Activated CD8-positive, alpha-beta memory T cell treated with anti-CD3 and anti-CD28 coated beads, Interleukin-2, amount 50 U/mL, for 24 hours (primary cell): ENCODE data around the gene SLC9A4.

ENCODE experiments used
- DNase-seq: peaks from one replicate; pipeline ENCODE4 v3.0.0-alpha.2; 2020; ENCODE audit errors: extremely low read depth

SLC9A4 gene

DNA sequence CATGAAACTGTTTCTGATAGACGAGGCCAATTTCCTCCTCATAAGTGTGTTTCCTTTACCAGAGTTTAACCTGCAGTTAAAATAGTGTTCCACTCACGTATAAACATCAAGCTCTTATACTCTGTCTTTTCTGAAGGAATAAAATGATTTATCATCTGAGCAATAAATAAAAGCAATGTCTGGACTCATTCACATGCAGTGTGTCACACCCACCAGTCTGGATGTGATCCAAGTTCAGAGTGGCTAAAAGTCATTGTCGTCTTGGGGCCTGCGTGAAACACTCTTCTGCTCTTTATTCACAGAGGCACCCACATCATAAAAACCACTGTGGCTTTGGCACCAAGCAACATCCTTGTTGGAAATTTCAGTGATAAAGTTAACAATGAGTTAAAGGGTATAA lies 19.5 kb upstream of the SLC9A4 start:
- no peak for DNase-seq

DNA sequence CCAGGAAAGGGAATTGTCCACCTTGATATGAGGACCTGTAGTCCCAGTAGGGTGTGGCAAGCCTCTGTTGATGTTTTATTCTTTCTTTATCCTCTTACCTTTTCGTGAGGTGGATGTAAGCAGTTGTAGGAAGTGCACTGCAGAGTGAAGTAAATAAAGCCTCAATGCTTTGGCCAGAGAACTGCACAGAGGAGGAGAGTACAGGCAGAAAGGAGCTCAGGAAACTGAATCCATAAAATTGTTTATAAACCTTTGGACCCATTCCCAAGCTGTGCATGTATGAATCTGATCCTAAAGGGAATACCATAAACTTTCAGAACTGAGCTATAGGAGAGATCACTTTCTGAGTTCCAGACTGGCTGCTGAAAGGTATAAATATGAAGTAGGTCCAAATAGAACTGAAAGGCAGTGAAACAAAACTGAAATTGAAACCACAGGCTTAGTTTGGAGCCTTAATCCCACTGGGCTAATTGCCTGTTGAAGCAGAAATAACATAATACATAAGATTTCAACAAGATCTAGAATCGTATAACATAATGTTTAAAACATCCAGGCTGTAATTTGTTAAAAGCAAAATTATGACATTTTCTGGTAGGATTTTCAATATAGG lies 17.9 kb upstream of the SLC9A4 start:
- no peak for DNase-seq

- DNase-seq, result no peak
Measured at GRCh38 chr2:102460467-102460866, 12.6 kb upstream of the SLC9A4 start.

DNA sequence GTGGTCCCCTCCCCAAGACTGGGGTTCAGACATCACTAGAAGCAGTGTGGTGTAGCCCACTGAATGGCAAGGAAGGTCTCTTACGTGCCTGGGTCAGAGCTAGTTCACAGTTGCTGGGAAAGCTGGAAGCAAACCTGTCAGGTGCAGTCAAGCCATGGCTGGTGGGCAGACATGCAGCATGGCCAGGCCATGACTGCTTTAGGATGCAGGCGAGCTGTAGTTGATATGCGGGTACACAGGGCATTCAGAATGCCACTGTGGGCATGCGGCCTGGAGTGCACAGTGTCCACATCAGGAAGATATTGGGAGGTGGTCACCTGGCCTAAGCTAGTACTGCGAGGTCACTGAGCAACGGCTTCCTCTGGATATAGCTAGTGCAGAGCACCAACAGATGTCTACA lies 11.8 kb upstream of the SLC9A4 start:
- no peak for DNase-seq

GRCh38 chr2:102463160-102463559 lies 9.9 kb upstream of the SLC9A4 start:
- DNase-seq, result no peak

- no peak for DNase-seq
Measured at GRCh38 chr2:102470168-102470567, 2.9 kb upstream of the SLC9A4 start.

GRCh38 chr2:102473631-102474030 lies 605 bp downstream of the SLC9A4 start:
- DNase-seq, result no peak

DNA sequence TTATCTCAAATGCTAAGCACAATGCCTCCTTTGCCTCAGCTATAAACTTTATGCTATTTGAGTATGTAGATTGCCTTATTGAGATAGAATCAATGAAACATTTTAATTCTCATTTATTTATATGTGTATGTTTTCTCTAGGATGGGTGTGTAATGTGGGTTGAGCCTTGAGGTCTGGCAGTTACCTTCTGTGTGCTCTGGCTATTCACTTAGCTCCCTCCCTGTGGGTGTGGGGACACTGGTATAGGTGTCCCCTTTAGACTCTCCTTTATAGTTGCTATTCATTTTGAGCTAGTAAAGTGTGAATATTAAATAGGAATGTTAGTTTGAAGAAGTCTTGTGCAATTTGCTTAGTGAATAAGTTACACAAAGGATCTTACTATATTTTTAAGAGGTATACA lies 1.8 kb downstream of the SLC9A4 start:
- DNase-seq, result no peak

DNA sequence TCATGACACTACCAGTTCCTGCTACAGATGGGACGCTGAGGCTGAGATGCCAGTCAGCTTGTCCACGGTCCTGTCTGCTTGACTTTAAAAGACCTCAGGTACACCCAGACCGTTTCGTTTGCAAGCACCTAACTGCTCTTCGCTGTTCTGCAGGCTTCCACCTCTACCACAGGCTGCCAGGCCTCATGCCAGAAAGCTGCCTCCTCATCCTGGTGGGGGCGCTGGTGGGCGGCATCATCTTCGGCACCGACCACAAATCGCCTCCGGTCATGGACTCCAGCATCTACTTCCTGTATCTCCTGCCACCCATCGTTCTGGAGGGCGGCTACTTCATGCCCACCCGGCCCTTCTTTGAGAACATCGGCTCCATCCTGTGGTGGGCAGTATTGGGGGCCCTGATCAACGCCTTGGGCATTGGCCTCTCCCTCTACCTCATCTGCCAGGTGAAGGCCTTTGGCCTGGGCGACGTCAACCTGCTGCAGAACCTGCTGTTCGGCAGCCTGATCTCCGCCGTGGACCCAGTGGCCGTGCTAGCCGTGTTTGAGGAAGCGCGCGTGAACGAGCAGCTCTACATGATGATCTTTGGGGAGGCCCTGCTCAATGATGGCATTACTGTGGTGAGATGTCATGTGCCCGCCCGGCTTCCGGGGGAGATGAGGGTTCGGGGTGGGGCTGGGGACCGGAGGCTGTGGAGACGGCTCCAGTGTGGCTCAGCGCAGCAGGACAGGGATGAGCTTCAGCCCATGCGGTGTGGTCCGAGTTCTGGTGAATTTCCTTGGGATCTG lies 5.9 kb downstream of the SLC9A4 start:
- DNase-seq, result no peak

DNA sequence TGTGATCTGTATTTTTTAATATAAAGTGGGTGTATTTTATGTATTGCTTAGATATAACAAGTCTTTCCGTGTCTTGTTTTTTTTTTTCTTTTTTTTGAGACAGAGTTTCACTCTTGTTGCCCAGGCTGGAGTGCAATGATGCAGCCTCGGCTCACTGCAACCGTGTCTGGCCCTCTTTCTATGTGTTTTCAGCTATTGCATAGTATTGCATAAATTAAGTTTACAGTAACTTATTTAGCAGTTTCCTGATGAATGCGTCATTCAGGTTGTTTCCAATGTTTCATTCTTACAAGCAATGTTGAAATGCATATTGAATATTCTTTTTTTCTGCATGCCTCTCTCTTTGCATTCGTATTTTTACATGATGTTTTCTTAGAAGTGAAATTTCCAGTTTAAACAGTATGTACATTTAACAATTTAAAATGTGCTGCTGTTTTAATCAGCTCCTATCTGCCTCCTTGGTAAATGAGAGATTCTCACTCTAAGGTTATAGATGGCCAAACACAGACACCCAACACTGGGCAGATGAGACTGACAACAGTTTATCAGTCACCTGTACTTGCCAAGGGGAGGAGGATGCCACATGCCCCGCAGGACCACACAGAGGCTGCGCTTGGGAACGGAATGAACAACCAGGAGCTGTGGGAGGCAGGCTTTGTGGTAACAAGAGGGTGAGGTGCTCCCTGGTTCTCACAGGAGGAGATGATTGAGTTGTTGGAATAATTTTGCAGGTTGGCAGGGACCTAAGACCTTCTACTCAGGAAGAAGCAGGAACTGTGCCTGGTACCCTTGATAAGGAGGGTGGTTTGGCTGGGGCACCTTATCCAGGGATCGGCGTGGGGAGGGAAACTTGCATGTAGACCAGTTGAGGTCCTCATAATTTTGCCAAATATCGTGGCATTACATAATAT lies 7.5 kb downstream of the SLC9A4 start:
- no peak for DNase-seq

- no peak for DNase-seq
Measured at GRCh38 chr2:102481931-102482330, 8.9 kb downstream of the SLC9A4 start.

- no peak for DNase-seq
Measured at GRCh38 chr2:102483086-102483485, 10.1 kb downstream of the SLC9A4 start.

- DNase-seq, result no peak
Measured at GRCh38 chr2:102484310-102485061, 11.5 kb downstream of the SLC9A4 start.

GRCh38 chr2:102485147-102485785 lies 12.2 kb downstream of the SLC9A4 start:
- DNase-seq, result no peak

DNA sequence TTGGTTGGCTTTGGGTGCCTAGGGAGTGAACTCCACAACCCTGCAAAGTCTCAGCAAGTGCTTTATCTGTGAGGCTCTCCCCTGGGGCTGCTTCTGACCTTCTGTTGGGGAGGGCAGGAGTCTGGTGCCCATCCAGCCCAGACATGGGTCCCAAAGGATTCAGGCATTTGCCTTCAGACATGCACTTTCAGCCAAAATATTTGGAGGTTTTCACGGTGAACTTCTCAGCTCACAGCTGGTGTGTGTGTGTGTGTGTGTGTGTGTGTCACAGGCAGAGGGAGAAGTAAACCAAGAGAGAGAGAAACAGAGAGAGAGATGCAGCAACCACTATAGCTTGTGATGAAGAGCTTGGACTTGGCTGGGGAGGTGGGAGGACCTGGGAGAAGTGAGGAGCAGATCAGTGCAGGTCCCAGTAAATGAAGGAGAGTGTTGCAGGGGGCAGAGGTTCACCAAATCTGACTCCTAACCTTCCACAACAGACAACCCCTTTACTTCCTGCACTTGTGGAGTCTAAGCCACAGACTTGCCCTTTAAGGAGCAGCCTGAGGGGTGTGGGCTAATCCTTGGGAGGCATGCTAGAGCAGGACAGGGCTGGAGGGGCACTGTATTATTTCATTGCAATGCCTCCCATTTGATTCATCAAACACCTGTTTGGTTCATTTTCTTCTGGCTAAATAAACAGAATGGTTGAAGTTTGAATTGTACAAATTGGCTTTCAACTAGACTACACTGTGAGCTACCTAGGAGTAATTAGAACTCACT lies 14.1 kb downstream of the SLC9A4 start:
- DNase-seq, result no peak

GRCh38 chr2:102487761-102488462 lies 14.9 kb downstream of the SLC9A4 start:
- DNase-seq, result no peak

GRCh38 chr2:102489646-102490045 lies 16.6 kb downstream of the SLC9A4 start:
- no peak for DNase-seq

GRCh38 chr2:102492006-102492405 lies 19.0 kb downstream of the SLC9A4 start:
- DNase-seq, result no peak

DNA sequence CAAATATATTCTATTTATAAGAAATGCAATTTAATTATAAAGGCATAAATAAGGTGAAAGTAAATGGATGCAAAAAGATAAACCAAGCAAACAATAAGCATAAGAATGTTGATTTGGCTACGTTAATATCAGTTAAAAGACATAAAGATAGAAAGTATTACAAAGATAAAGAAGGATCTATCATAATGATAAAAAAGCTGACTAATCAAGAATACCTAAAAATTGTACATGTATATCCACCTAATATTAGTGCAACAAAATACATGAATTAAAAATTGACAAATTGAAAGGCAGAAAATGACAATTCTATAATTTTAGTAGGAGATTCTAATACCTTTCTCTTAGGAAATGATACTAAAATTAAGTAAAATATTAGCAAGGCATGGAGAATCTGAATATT lies 21.5 kb downstream of the SLC9A4 start:
- no peak for DNase-seq

GRCh38 chr2:102498414-102498813 lies 25.4 kb downstream of the SLC9A4 start:
- DNase-seq, result no peak
